ENCODE data around the gene LSM5. TPM values are rescaled to one million over a fixed set of nuclear protein-coding genes. Genes with fewer than 3 reads are reported as not detected.
A peak's percentile ranks its signal among the peaks of the same experiment; 100 is the strongest.

Gene LSM5
- total RNA-seq, 2 donors from 2014 or later, result 8.2 to 27.2 TPM

DNA sequence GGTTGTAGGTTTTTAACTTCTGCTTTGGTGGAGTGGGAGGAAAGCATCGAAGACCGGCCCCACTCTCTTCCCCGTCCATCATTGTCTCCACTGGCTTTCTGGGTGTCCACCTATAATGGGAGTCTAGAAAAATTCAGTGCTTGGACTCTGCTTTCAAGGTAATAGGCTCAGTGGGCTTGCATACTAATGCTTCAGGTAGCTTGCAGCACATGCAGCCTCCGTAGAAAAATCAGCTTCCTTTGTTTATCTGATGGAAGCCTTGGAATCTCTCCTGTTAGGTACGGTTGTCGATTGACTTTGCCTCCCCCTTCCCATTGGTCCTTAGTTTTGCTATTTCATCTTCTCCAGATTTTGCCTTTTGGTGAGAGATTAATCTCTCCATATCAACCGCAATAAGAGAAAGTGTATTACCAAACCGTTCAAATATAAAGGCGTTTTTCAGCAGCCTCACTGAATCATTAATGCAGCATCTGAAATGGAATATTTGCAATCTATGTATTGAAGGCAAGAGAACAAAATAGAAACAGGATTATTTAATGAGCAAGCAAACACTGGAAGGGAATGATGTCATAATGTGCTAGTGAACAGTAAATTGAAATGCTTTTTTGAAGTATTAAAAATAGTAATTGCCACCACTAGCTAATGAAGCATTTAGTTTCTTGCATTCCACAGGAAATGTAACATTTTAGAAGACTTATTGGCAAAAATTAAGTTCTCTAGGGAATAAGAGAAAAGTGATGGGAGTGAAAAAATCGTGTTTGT lies 6.1 kb upstream of the LSM5 start:
- intact Hi-C loops (cut with DNase I), result no loop called here
- TF ChIP-seq, protein P1, sequence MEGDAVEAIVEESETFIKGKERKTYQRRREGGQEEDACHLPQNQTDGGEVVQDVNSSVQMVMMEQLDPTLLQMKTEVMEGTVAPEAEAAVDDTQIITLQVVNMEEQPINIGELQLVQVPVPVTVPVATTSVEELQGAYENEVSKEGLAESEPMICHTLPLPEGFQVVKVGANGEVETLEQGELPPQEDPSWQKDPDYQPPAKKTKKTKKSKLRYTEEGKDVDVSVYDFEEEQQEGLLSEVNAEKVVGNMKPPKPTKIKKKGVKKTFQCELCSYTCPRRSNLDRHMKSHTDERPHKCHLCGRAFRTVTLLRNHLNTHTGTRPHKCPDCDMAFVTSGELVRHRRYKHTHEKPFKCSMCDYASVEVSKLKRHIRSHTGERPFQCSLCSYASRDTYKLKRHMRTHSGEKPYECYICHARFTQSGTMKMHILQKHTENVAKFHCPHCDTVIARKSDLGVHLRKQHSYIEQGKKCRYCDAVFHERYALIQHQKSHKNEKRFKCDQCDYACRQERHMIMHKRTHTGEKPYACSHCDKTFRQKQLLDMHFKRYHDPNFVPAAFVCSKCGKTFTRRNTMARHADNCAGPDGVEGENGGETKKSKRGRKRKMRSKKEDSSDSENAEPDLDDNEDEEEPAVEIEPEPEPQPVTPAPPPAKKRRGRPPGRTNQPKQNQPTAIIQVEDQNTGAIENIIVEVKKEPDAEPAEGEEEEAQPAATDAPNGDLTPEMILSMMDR (IDR thresholded peaks at IDR 0.05), result no peak
- TF ChIP-seq POLR2A (IDR thresholded peaks at IDR 0.05), result no peak
- no peak for ATAC-seq
- Histone ChIP-seq H3K27me3 (no peaks in the 10 kb centered on the region), H3K4me1 (peaks cover 30% of the 10 kb centered on the region), H3K4me3 (peak overlapping the region; percentile 83 to 100), H3K9me3 (no peaks in the 10 kb centered on the region), H3K36me3 (replicated peaks in 1 of 2; ENCODE audit: insufficient read depth in 1 of 2, low read depth in 2 of 2) (no peaks in the 10 kb centered on the region), H3K27ac (peak overlapping the region; percentile 76 to 97 (median 94))
- DNase-seq, result no peak
- WGBS, 2 donors, result 3 to 4% methylated on average over 10 of the region's 10 CpGs

DNA sequence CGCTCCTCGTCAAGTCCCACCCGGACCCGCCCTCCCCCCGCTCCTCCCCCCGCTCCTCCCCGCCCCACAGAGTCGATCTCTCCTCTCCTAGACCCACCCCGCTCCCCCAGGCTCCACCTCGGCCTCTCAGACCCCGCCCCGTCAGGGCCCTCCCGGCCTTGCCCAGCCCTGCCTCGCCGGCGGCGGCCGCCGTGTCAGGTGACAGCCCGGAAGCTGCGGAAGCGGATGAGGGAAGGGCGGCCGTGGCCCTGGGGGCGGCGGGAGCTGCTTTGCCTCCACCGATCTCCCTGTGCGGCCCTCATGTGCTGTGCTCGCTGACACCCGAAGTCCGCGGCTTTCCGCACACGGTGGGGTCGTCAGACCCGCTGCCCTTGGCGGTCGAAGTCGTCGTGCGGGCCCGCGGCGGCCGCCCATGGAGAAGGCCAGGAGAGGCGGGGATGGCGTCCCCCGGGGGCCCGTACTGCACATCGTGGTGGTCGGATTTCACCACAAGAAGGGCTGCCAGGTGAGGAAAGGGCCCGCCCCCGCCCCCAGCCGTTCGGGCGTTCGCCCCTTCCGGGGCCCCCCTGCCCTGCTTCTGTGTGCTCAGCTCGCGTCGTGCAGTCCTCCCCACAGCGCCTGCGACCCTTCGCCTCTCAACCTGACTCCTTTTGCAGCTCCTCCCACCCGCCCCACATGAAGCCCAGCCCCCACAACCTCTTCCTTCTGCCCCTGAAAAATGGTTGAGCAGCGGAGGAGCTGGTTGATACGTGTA lies 5.3 kb upstream of the LSM5 start, which contains the start of gene AVL9:
Gene AVL9 (plus strand): TSS at position 192 of the 754 bp plus-strand sequence. CDS start 221 bp downstream, at position 413.
- ATAC-seq (peak; percentile 97), DNase-seq (peak; percentile 97 to 98 (median 98))
- no peaks in the 10 kb centered on the region for H3K36me3 ChIP-seq (replicated peaks in 1 of 2; ENCODE audit: insufficient read depth in 1 of 2, low read depth in 2 of 2)
- TF ChIP-seq, protein P1 (IDR thresholded peaks at IDR 0.05), result no peak
- peak; percentile 72 to 91 (median 89) for TF ChIP-seq POLR2A (IDR thresholded peaks at IDR 0.05)
- H3K9me3 ChIP-seq, result no peaks in the 10 kb centered on the region
- H3K4me1 ChIP-seq, result peaks cover 27% of the 10 kb centered on the region
- H3K27me3 ChIP-seq, result no peaks in the 10 kb centered on the region
- intact Hi-C loops (cut with DNase I), result no loop called here
- H3K4me3 ChIP-seq, result peak within 1 kb of the TSS; percentile 83 to 100
- H3K27ac ChIP-seq, result peak within 1 kb of the TSS; percentile 76 to 97 (median 94)
- 0 to 1% methylated on average over 17 to 62 of the region's 67 CpGs for WGBS, 2 donors

DNA sequence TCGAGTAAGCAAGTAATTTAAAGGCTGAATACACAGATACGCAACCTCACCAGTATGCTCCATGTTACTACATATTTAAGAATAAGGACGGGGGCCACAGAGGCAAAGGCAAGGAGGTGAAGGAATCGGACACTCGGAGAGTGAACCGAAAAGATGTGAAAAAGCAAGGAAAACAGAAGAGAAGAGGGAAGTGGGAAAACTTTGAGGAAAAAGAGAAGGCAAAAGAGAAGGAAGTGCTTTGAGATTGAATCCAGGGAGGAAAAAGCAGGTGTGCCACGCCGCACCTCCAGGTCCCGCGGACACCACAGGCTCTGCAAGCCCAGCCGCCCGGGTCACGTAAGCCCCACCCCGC lies 4.7 kb upstream of the LSM5 start:
- DNase-seq, result no peak
- WGBS, 2 donors, result 0 to 1% methylated on average over 14 of the region's 14 CpGs
- peak overlapping the region; percentile 27 to 56 for H3K4me3 ChIP-seq
- TF ChIP-seq POLR2A (IDR thresholded peaks at IDR 0.05), result peak; percentile 42 to 96 (median 95)
- TF ChIP-seq, protein P1 (IDR thresholded peaks at IDR 0.05), result peak in 2 of 7 experiments; percentile 4 to 22
- H3K9me3 ChIP-seq, result no peaks in the 10 kb centered on the region
- H3K27ac ChIP-seq, result peak overlapping the region; percentile 22 to 97 (median 94)
- intact Hi-C loops (cut with DNase I), result no loop called here
- peak; percentile 3 for ATAC-seq
- peaks cover 26% of the 10 kb centered on the region for H3K4me1 ChIP-seq
- H3K36me3 ChIP-seq (replicated peaks in 1 of 2; ENCODE audit: insufficient read depth in 1 of 2, low read depth in 2 of 2), result no peaks in the 10 kb centered on the region
- no peaks in the 10 kb centered on the region for H3K27me3 ChIP-seq

DNA sequence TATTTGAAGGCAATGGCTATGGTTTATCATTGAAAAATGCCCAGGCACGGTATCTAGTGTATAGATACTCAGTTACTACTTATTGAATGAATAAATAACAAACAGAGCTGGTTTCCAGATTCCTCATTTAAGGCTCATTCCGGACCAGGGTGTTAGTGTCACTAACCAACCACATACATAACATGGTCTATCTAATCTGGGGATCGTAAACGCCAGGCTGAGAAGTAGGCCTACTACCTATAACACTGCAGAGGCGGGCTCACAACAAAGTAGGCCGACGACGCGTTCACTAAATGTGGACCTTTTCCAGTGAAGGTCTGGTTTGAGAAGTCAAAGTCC lies 423 bp downstream of the LSM5 start:
- H3K27me3 ChIP-seq, result no peaks in the 10 kb centered on the region
- H3K27ac ChIP-seq, result peak overlapping the region; percentile 77 to 89 (median 82)
- intact Hi-C loops (cut with DNase I), result no loop called here
- peak overlapping the region; percentile 73 to 89 for H3K4me3 ChIP-seq
- no peaks in the 10 kb centered on the region for H3K9me3 ChIP-seq
- TF ChIP-seq POLR2A (IDR thresholded peaks at IDR 0.05), result no peak
- TF ChIP-seq, protein P1 (IDR thresholded peaks at IDR 0.05), result no peak
- DNase-seq, result no peak
- H3K36me3 ChIP-seq (replicated peaks in 1 of 2; ENCODE audit: insufficient read depth in 1 of 2, low read depth in 2 of 2), result peaks cover 0 to 5% of the 10 kb centered on the region in 2 donors
- WGBS, 2 donors, result 1 to 5% methylated on average over 9 of the region's 9 CpGs
- peaks cover 27% of the 10 kb centered on the region for H3K4me1 ChIP-seq
- no peak for ATAC-seq
